C4-2B (cell line): ENCODE data around the gene TMEM259.
A peak's percentile ranks its signal among the peaks of the same experiment; 100 is the strongest.

ENCODE experiments used
- H3K27ac ChIP-seq: fragments of 450-650 bp; 2 replicates; pipeline ENCODE4 v1.5.1; 2017
- CTCF ChIP-seq: fragments of 450-650 bp; conservative IDR thresholded peaks from 2 replicates; pipeline ENCODE4 v1.5.1; 2017; ENCODE audit warnings: mild to moderate bottlenecking
- ZFX ChIP-seq: fragments of 450-650 bp; IDR thresholded peaks from 2 replicates; pipeline ENCODE4 v1.6.1; 2017

Gene TMEM259

GRCh38 chr19:1006711-1007398 is 14.1 kb downstream of the TMEM259 start:
- TF ChIP-seq CTCF (no peak), ZFX (no peak)
- H3K27ac ChIP-seq, result no peak overlapping the region

- H3K27ac ChIP-seq, result no peak overlapping the region
- no peak for TF ChIP-seq CTCF
- no peak for TF ChIP-seq ZFX
These were observed 15.9 kb downstream of the TMEM259 start for GRCh38 chr19:1004803-1005664.

- TF ChIP-seq CTCF (no peak), ZFX (no peak)
- H3K27ac ChIP-seq, result no peak overlapping the region
These were observed 16.6 kb downstream of the TMEM259 start for GRCh38 chr19:1004204-1004802.

- TF ChIP-seq CTCF (no peak), ZFX (no peak)
- no peak overlapping the region for H3K27ac ChIP-seq
These were observed 17.6 kb downstream of the TMEM259 start for GRCh38 chr19:1003283-1003682.

- no peak for TF ChIP-seq ZFX
- TF ChIP-seq CTCF, result no peak
- no peak overlapping the region for H3K27ac ChIP-seq
These were observed 18.3 kb downstream of the TMEM259 start for GRCh38 chr19:1002600-1002999.

GRCh38 chr19:1001538-1002166 is 19.3 kb downstream of the TMEM259 start:
- TF ChIP-seq ZFX (no peak), CTCF (peak; percentile 97)
- H3K27ac ChIP-seq, result no peak overlapping the region
